HG03159 (cell line): ENCODE results near the gene MERTK.
"Not testable (repeated sequence)": the region's sequence is repeated elsewhere in the genome, so short reads cannot be mapped to it uniquely, and the experiment has no call there.

ENCODE experiments used
- ATAC-seq: cut with Tn5 transposase; IDR thresholded peaks from one replicate; pipeline ENCODE4 v1.9.1; 2021; ENCODE audit warnings: mild to moderate bottlenecking, moderate library complexity; ENCODE audit not compliant: unreplicated experiment

Gene MERTK

GRCh38 chr2:111909079-111909478 lies 10.7 kb downstream of the MERTK start:
- ATAC-seq = no peak

GRCh38 chr2:111909997-111910396 lies 11.6 kb downstream of the MERTK start:
- not testable (repeated sequence) for ATAC-seq

GRCh38 chr2:111910609-111911277 lies 12.3 kb downstream of the MERTK start:
- no peak for ATAC-seq

GRCh38 chr2:111911295-111911977 lies 13.0 kb downstream of the MERTK start:
- ATAC-seq = not testable (repeated sequence)

DNA sequence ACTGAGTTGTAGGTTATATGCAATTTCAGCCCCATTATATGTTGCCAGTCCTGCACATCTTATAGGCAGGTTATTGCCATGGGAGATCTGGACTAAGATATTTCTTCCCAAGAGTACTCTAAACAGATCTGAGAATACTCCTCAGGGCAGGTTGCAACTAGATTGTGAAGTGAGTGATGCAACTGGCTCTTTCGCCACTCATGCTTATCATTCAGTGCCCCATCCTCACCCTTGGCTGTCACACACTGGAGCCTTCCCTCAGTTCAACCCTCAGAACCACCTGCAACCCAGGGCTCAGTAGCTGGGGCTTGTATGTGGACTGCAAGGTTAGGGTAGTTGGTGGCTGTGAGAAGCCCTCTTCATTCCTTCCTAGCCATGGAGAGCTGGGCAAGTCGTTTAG lies 14.1 kb downstream of the MERTK start:
- no peak for ATAC-seq

- ATAC-seq = no peak
These were observed 18.7 kb downstream of the MERTK start for GRCh38 chr2:111917106-111917505.

GRCh38 chr2:111918383-111918806 lies 20.0 kb downstream of the MERTK start:
- ATAC-seq = no peak

- no peak for ATAC-seq
These were observed 21.0 kb downstream of the MERTK start for GRCh38 chr2:111919365-111919764.

GRCh38 chr2:111919794-111920608 lies 21.6 kb downstream of the MERTK start:
- ATAC-seq = no peak

- ATAC-seq = no peak
These were observed 24.9 kb downstream of the MERTK start for GRCh38 chr2:111923276-111923804.

GRCh38 chr2:111924617-111925107 lies 26.3 kb downstream of the MERTK start:
- no peak for ATAC-seq

DNA sequence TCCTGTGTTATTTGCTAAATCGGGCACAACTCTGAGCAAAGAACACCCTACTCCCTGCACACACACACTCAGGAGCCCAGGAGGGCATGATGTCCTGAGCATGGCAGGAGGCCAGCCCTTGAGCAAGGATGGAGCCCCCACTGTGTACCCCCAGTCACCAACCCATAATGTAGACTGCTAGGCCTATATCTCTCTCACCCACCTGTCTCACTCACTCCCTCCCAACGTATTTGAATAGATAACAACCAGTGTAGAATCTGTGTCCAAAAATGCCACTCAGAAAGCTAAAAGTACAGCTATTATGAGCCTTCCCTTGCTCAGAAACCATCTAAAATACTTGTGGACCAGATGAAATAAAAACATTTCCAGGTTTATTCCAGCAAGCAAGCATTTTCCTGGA lies 29.3 kb downstream of the MERTK start:
- no peak for ATAC-seq

DNA sequence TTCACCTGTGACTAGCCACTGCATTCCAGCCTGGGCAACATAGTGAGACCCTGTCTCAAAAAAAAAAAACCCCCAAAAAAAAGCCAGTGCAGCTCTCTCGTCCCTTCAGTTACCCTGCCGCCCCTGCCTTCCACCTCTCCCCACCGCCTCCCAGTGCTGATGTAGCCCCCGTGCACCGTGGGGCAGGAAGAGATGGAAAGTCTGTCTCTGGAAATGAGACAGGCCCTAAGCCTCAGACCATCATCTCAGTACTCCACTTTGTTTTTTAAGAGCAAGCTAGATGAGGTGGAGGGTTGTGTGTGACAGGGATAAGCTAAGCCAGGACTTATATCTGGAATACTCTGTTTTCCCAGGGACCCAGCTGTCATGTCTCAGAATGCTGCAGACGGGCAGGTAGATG lies 32.0 kb downstream of the MERTK start:
- no peak for ATAC-seq

DNA sequence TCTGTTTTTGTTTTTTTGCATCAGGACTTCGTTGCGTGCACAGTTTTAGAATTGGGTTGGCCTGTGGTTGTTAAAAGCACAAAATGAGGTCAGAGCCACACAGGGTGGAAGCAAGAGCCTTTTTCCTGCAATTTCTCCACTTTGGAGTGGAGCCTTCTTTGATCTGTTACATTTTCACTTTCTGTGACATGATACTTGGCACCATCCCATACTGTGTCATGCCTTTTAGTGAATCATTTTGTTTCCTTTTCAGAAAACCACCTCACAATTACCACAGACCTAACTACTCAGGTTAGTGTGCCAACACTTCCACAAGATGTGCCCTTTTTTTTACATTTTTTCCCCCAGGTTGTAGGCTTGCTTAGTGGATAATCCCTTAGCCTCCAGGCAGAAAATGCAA lies 32.5 kb downstream of the MERTK start:
- no peak for ATAC-seq

DNA sequence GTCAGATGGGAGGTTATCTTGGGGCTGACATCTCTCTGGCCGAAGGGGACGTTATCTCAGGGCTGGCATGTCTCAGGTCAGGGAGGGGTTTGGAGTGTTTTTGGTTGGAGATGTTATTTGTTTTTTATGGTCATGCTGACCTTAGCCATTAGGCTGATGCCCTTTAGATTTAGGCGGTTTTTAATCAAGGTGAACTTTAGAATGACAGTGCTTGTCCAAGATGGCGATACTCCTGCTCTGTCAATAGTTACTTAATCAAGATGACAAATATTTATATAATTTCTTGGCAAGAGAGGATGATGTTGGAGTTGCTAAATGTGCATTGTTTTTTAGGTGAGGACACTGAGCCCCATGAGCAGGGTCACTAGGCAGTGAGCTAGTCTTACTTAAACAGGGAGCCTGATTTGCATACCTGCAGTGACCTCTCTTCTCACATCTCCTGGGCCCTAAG lies 34.5 kb downstream of the MERTK start:
- ATAC-seq = no peak

- not testable (repeated sequence) for ATAC-seq
These were observed 35.5 kb downstream of the MERTK start for GRCh38 chr2:111933900-111934299.

- ATAC-seq = no peak
These were observed 38.5 kb downstream of the MERTK start for GRCh38 chr2:111936881-111937280.

DNA sequence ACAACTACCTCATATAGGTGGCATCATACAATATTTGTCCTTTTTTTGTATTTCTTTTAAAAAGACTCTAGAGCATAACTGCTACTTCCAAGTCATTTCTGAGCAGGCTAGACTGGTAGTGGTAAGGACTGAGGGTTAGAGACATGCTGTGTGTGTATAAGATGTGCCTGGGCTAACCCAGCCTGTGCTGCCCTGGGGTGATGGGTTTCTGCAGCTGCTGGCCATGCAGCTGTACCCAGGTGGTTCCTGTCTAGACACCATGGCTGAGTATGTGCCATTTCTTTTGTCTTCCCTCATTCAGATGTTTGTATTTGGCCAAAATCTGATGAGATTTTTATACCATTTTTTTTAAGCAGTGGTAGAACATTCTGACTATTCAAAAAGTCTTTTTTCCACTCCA lies 40.0 kb downstream of the MERTK start:
- ATAC-seq = no peak

- no peak for ATAC-seq
These were observed 42.2 kb downstream of the MERTK start for GRCh38 chr2:111940333-111941196.

DNA sequence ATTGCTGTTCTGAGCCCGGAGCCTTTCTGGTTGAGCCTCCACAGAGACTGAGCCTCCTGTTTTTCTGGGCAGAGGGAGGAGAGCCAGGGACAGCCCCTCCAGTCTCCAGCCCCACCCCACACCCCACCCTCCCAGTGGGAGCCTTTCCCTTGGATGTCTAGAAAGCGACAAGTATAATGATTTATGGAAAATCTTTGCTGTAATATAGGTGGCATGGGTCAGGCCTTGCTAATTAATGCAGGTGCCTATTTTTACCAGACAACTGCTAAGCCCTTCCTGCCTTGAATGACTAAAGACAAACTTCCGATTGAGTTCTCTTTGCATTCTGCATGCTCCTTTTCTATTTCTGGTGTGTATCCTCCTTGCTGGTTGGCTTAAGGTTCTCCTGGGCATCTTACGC lies 43.1 kb downstream of the MERTK start:
- ATAC-seq = no peak
